HCT116 (cell line): Measurements from ENCODE around the gene HESX1.

ENCODE experiments used
- ATF3 ChIP-seq: IDR thresholded peaks from 2 replicates; pipeline ENCODE4 v1.6.1; 2012
- CEBPB ChIP-seq: IDR thresholded peaks from 2 replicates; pipeline ENCODE4 v1.6.1; 2012; ENCODE audit warnings: low read depth
- CTCF ChIP-seq, 3 experiments: fragments of 200-600 bp in 1 of 3; sonication (generic) in 1 of 3; IDR thresholded peaks in 2 of 3; conservative IDR thresholded peaks in 1 of 3; 2 replicates each; pipeline ENCODE4 v1.5.1; 2012 to 2017; ENCODE audit warnings: low read depth in 2 of 3, low read length in 2 of 3, antibody characterized with exemption in 1 of 3, borderline replicate concordance in 1 of 3, control low read depth in 1 of 3, mild to moderate bottlenecking in 1 of 3, mixed read lengths in 1 of 3, mixed run types in 1 of 3, moderate library complexity in 1 of 3; ENCODE audit not compliant: insufficient read depth in 1 of 3
- EGR1 ChIP-seq: IDR thresholded peaks from 2 replicates; pipeline ENCODE4 v1.6.1; 2012; ENCODE audit warnings: low read depth
- EZH2 ChIP-seq: fragments of 200-600 bp; sonication (generic); IDR thresholded peaks from 2 replicates; pipeline ENCODE4 v1.6.1; 2017; ENCODE audit warnings: antibody characterized with exemption, mixed run types
- EZH2phosphoT487 ChIP-seq: fragments of 200-600 bp; IDR thresholded peaks from 2 replicates; pipeline ENCODE4 v1.6.1; 2018; ENCODE audit warnings: antibody characterized with exemption, borderline replicate concordance
- POLR2A ChIP-seq: IDR thresholded peaks from 2 replicates; pipeline ENCODE4 v1.7.0; 2011; ENCODE audit warnings: borderline replicate concordance; ENCODE audit not compliant: insufficient read depth, insufficient read length; ENCODE audit errors: extremely low read depth
- POLR2AphosphoS5 ChIP-seq: IDR thresholded peaks from 2 replicates; pipeline ENCODE4 v1.6.1; 2011; ENCODE audit warnings: mild to moderate bottlenecking, low read depth, low read length, moderate library complexity
- RAD21 ChIP-seq: IDR thresholded peaks from 2 replicates; pipeline ENCODE4 v1.6.1; 2012; ENCODE audit warnings: low read depth, mild to moderate bottlenecking
- REST ChIP-seq: IDR thresholded peaks from 2 replicates; pipeline ENCODE4 v1.6.1; 2012; ENCODE audit warnings: low read depth
- SRF ChIP-seq: IDR thresholded peaks from 2 replicates; pipeline ENCODE4 v1.6.1; 2012; ENCODE audit warnings: low read depth
- TCF7L2 ChIP-seq: IDR thresholded peaks from 2 replicates; pipeline ENCODE4 v1.7.0; 2011; ENCODE audit warnings: borderline replicate concordance, inconsistent platforms; ENCODE audit not compliant: insufficient read depth, insufficient read length; ENCODE audit errors: extremely low read depth
- YY1 ChIP-seq: IDR thresholded peaks from 2 replicates; pipeline ENCODE4 v1.6.1; 2011; ENCODE audit warnings: low read length, low read depth, moderate library complexity, mild to moderate bottlenecking; ENCODE audit not compliant: insufficient replicate concordance; ENCODE audit errors: extremely low read depth

- TF ChIP-seq POLR2AphosphoS5 (no peak), CTCF (IDR thresholded peaks at IDR 0.05 in 2 of 3, conservative IDR thresholded peaks at IDR 0.05 in 1 of 3; ENCODE audit: borderline replicate concordance in 1 of 3, insufficient read depth in 1 of 3, low read depth in 2 of 3, low read length in 2 of 3) (no peak), RAD21 (no peak), EZH2phosphoT487 (no peak), EGR1 (no peak), SRF (no peak), YY1 (no peak), EZH2 (no peak), REST (no peak), ATF3 (no peak), POLR2A (no peak), TCF7L2 (no peak), CEBPB (no peak)
These were observed 49.6 kb downstream of the HESX1 start for GRCh38 chr3:57150113-57150581.
